ENCODE results near the gene C16orf95.
"Not testable (repeated sequence)": the region's sequence is repeated elsewhere in the genome, so short reads cannot be mapped to it uniquely, and the experiment has no call there.

C16orf95 gene

GRCh38 chr16:87259431-87259830, 57.8 kb downstream of the C16orf95 start:
- in situ Hi-C loops (cut with MboI; ENCODE audit: low sequenced_read_pairs), result no loop called here

GRCh38 chr16:87258653-87259052, 58.5 kb downstream of the C16orf95 start:
- in situ Hi-C loops (cut with MboI; ENCODE audit: low sequenced_read_pairs), result not testable (repeated sequence)

- in situ Hi-C loops (cut with MboI; ENCODE audit: low sequenced_read_pairs), result no loop called here
Measured at GRCh38 chr16:87255866-87256265, 61.3 kb downstream of the C16orf95 start.

- in situ Hi-C loops (cut with MboI; ENCODE audit: low sequenced_read_pairs), result no loop called here
Measured at GRCh38 chr16:87254734-87255133, 62.5 kb downstream of the C16orf95 start.

GRCh38 chr16:87254296-87254695, 62.9 kb downstream of the C16orf95 start:
- in situ Hi-C loops (cut with MboI; ENCODE audit: low sequenced_read_pairs), result no loop called here

GRCh38 chr16:87253536-87253935, 63.7 kb downstream of the C16orf95 start:
- in situ Hi-C loops (cut with MboI; ENCODE audit: low sequenced_read_pairs), result no loop called here
